ENCODE measurements around the gene ZNF205. TPM values are rescaled to one million over a fixed set of nuclear protein-coding genes. Genes with fewer than 3 reads are reported as not detected.

The ZNF205 gene
- total RNA-seq, 6 experiments from 2014 or later, result 4.0 to 8.4 (median 5.4) TPM

DNA sequence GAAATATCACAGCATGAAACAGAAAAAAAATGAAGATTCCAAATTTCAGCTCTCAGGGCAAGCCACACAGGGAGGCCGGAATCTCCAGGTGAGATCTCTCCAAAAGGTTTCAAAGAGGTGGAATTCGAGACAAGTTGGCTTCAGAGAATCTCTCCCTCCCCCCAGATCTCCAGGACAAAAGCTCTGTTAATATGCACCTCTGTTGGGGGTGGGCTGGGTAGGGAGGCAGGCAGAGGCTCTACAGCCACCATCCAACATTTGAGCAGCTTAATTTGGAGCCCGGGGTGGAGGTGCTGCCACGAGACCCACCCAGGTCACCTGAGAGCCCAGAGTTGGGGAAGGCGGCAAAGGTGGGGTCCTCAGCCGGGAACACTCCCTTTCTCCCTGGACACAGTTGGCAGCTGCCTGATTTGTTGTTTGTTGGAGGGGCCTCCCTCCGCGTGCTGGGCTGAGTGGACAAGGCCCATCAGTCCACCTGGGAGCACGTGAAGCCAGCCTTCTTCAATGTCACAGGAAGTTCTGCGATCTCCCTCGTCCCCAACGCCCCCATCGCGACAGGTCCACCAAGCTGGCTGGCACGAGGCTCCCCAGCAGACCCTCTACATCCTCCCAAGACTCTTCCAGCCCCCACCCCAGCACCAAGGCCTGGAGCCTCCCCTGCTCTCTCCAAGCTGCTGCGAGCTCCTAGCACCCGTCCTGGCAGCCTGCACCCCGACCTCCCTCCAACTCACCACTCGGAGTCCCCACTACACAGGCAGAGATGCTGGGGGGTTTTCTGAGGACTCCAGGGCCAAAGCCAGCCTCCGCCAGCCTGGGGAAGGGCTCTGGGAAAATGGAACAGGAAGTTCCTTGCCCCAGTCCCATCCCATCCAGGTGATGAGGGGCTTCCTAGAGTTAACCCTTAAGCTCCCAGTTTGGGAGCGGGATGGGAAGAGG is 13.7 kb upstream of the ZNF205 start, which contains the start of gene ZSCAN10:
ZSCAN10 (minus strand) TSS at position 836 of the 936 bp plus-strand sequence. CDS start 6,357 bp downstream, outside the sequence.
- Histone ChIP-seq H3K27me3 (no peaks in the 10 kb centered on the region), H3K9me3 (no peaks in the 10 kb centered on the region), H3K36me3 (no peaks in the 10 kb centered on the region), H3K27ac (no peak within 1 kb of the TSS), H3K4me1 (peaks cover 0 to 5% (median 2%) of the 10 kb centered on the region in 4 donors), H3K4me3 (peak within 1 kb of the TSS in 2 of 3 donors; percentile 12 to 41)
- ATAC-seq (no peak), DNase-seq (peak in 1 of 3 donors; percentile 47)
- intact Hi-C loops (cut with DNase I), result no loop called here
- TF ChIP-seq, protein P1, sequence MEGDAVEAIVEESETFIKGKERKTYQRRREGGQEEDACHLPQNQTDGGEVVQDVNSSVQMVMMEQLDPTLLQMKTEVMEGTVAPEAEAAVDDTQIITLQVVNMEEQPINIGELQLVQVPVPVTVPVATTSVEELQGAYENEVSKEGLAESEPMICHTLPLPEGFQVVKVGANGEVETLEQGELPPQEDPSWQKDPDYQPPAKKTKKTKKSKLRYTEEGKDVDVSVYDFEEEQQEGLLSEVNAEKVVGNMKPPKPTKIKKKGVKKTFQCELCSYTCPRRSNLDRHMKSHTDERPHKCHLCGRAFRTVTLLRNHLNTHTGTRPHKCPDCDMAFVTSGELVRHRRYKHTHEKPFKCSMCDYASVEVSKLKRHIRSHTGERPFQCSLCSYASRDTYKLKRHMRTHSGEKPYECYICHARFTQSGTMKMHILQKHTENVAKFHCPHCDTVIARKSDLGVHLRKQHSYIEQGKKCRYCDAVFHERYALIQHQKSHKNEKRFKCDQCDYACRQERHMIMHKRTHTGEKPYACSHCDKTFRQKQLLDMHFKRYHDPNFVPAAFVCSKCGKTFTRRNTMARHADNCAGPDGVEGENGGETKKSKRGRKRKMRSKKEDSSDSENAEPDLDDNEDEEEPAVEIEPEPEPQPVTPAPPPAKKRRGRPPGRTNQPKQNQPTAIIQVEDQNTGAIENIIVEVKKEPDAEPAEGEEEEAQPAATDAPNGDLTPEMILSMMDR (IDR thresholded peaks at IDR 0.05), result no peak
- TF ChIP-seq POLR2A (IDR thresholded peaks at IDR 0.05), result no peak
- WGBS (ENCODE audit: insufficient coverage, low coverage, low lambda C conversion rate, missing lambda C conversion rate), result 77% methylated on average over 5 of the region's 21 CpGs

DNA sequence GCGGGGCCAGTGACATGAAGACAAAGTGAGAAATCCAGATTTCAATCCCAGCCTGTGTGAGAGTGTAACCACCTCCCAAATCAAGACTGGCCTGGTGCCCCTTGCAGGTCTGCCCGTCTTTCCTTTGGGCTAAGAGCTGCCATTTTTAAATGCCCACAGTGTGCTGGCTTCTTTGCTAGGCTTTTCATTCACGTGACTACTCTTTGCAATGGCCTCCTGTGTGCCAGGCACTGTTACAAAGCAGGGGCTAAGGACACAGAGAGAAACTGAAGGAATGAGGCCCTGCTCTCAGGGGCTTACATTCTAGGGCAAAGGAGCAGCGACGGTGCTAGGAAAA is 13.0 kb upstream of the ZNF205 start:
- H3K4me1 ChIP-seq, result peaks cover 0 to 5% (median 2%) of the 10 kb centered on the region in 4 donors
- 81% methylated on average over 5 of the region's 5 CpGs for WGBS (ENCODE audit: insufficient coverage, low coverage, low lambda C conversion rate, missing lambda C conversion rate)

DNA sequence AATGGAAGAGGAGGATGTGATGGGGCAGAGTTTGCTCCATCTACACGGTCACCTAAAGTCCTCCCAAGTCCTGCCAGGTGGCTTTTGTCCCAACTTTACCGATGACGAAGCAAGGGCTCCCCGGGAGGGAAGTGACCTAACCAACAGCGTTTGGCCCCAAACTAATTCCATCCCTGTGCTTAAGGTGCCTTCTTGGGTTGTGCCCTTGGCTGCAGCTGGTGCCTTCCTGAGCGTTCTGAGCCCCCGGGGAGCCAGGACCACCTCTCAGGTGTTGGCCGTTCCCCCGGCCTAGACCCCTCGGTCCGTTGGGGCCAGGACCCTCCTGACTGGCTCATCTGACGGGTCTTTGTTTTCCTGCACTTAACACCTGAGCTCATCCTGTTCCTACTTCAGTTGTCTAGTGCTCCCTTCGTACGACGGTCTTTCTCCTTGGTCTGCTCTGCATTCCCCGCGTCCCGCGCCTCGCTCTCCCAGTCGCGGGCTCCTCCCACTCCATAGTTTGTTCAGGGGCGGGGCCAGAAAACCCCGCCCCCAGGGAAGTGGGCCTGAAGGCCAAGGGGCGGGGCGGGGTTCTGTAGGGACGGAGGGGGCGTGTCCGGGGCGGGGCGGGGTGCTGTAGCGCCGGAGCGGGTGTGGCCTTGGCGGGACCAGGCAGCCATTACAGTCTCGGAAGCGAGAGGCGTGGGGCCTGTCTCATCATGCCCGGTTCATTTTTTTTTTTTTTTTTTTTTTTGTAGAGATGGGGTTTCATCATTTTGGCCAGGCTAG is 12.5 kb upstream of the ZNF205 start:
- H3K4me3 ChIP-seq, result peak overlapping the region in 2 of 3 donors; percentile 12 to 41
- H3K27me3 ChIP-seq, result no peaks in the 10 kb centered on the region
- H3K9me3 ChIP-seq, result no peaks in the 10 kb centered on the region
- peak; percentile 96 to 98 (median 97) for ATAC-seq
- intact Hi-C loops (cut with DNase I), result no loop called here
- peaks cover 0 to 5% (median 2%) of the 10 kb centered on the region in 4 donors for H3K4me1 ChIP-seq
- peak; percentile 94 to 95 (median 95) for DNase-seq
- no peaks in the 10 kb centered on the region for H3K36me3 ChIP-seq
- 4% methylated on average over 27 of the region's 39 CpGs for WGBS (ENCODE audit: insufficient coverage, low coverage, low lambda C conversion rate, missing lambda C conversion rate)
- TF ChIP-seq, protein P1 (IDR thresholded peaks at IDR 0.05), result no peak
- TF ChIP-seq POLR2A (IDR thresholded peaks at IDR 0.05), result peak; percentile 12
- H3K27ac ChIP-seq, result no peak overlapping the region

More for the DNA sequence above, 13.0 kb upstream of the ZNF205 start:
- TF ChIP-seq, protein P1 (IDR thresholded peaks at IDR 0.05), result no peak
- no peak for TF ChIP-seq POLR2A (IDR thresholded peaks at IDR 0.05)
- Histone ChIP-seq H3K36me3 (no peaks in the 10 kb centered on the region), H3K27me3 (no peaks in the 10 kb centered on the region), H3K4me3 (no peak overlapping the region), H3K27ac (no peak overlapping the region), H3K9me3 (no peaks in the 10 kb centered on the region)
- intact Hi-C loops (cut with DNase I), result no loop called here
- DNase-seq, result no peak
- no peak for ATAC-seq

DNA sequence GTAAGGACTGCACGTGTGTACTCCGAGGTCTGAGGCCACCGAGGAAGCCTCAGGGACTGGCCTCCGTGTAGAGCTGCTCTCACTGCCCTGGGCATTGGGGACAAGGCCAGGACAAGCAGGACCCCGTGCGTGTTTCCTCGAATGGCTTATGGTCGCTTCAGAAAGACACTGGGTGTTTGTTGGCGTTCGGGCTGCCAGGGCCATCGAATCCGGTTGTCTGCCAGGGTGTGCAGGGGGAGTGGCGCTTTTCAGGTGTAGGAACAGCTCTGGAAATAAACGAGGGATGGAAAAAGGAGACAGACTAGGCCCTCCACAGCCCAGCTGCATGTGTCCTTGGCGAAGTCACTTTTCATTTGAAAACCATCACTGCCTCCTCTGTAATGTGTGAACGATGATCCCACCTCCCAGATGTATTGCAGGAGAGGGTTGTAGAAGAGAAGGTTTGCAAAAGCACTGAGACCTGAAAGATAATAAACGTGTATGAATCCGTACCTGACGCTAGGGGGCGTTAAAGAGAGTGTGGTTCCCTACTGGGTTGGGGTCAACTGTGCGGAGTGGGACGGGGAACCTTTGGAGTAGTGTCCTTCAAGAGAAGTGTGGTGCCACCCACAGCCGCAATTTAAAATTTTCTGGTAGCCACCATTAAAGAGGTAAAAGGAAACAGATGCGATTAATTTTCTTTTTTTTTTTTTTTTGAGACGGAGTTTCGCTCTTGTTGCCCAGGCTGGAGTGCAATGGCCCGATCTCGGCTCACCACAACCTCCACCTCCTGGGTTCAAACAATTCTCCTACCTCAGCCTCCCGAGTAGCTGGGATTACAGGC is 11.2 kb upstream of the ZNF205 start:
- TF ChIP-seq, protein P1 (IDR thresholded peaks at IDR 0.05), result peak; percentile 36 to 50 (median 46)
- no peak for TF ChIP-seq POLR2A (IDR thresholded peaks at IDR 0.05)
- no peaks in the 10 kb centered on the region for H3K36me3 ChIP-seq
- peak overlapping the region in 2 of 3 donors; percentile 10 to 28 for H3K27ac ChIP-seq
- peaks cover 0 to 5% (median 2%) of the 10 kb centered on the region in 4 donors for H3K4me1 ChIP-seq
- H3K4me3 ChIP-seq, result no peak overlapping the region
- intact Hi-C loops (cut with DNase I), result no loop called here
- DNase-seq, result peak in 1 of 3 donors; percentile 46
- H3K9me3 ChIP-seq, result no peaks in the 10 kb centered on the region
- H3K27me3 ChIP-seq, result no peaks in the 10 kb centered on the region
- ATAC-seq, result no peak
- WGBS (ENCODE audit: insufficient coverage, low coverage, low lambda C conversion rate, missing lambda C conversion rate), result 59% methylated on average over 21 of the region's 29 CpGs

All from right lobe of liver (tissue), 6 donors.